HK-2 (cell line): ENCODE measurements around the gene CDH22.
A peak's percentile ranks its signal among the peaks of the same experiment; 100 is the strongest.

ENCODE experiments used
- DNase-seq: peaks from one replicate; pipeline ENCODE4 v3.0.0-alpha.2; 2018; ENCODE audit not compliant: unreplicated experiment

Gene CDH22, protein sequence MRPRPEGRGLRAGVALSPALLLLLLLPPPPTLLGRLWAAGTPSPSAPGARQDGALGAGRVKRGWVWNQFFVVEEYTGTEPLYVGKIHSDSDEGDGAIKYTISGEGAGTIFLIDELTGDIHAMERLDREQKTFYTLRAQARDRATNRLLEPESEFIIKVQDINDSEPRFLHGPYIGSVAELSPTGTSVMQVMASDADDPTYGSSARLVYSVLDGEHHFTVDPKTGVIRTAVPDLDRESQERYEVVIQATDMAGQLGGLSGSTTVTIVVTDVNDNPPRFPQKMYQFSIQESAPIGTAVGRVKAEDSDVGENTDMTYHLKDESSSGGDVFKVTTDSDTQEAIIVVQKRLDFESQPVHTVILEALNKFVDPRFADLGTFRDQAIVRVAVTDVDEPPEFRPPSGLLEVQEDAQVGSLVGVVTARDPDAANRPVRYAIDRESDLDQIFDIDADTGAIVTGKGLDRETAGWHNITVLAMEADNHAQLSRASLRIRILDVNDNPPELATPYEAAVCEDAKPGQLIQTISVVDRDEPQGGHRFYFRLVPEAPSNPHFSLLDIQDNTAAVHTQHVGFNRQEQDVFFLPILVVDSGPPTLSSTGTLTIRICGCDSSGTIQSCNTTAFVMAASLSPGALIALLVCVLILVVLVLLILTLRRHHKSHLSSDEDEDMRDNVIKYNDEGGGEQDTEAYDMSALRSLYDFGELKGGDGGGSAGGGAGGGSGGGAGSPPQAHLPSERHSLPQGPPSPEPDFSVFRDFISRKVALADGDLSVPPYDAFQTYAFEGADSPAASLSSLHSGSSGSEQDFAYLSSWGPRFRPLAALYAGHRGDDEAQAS

DNA sequence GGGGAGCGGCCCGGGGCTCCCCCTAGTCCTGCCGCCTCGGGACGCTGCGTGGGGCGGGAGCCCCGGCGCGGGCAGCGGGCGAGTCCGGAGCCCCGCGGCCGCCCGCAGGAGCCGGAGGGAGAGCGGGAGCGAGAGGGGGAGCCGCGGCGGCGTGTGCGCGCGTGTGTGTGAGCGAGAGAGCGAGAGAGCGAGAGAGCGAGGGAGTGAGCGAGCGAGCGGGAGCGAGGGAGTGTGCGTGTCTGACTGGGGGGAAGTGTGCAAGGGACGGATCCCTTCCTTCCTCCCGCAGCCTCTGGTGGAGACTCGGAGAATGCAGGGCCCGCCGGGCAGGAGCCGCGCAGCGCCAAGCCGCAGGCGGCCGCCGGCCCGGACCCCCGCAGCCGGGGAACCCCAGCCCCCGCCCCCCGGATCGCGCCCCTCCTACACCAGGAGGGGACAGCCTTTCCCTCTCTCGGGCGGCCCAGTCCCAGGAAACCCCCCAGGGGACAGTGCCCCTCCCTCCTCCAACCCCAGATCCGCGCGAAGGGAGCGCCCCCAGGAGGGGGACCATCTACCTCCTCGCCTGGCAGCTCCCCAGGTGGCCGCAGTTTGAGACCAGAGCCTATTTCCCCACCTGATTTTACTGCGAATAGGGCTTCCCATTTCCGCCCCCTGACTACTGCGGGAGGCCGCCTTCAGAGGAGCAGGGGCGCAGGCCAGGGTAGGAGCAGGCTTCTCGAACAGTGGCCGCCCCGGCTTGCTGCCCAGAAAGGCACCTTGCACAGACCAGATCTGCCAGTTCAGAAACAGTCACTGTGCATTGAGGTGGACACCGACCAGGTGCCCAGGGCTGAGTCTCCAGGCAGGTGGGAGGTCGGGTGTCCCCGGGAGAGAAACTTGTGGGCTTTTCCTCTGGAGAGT lies at the start of gene CDH22:
Gene CDH22 (minus strand): TSS at position 241 of the 900 bp plus-strand sequence. CDS start 57,204 bp downstream, outside the sequence.
- DNase-seq, result no peak

DNA sequence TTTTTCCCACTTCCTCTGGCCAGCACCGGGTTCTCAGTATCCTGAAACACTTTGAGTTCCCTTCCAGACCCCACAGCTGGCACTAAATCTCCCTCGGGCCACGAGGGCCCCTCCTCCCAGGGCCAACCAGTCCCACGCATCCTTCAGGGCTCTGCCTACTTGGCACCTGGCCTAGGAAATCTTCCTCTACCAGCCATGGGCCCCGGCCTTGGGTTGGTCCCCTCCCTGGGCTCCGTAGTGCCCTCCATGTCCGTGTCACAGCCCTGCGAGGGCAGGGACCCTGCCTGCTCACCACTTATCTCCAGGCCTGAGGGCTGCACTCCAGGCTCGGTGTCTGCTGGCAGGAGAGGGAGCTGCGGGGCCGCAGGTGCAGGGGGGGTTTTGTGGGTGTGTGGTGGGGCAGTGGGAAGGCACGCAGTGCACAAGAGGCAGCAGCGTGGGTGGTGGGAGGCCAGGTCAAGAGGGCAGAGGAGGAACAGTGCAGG lies 48.8 kb upstream of the CDH22 start:
- DNase-seq, result no peak

DNA sequence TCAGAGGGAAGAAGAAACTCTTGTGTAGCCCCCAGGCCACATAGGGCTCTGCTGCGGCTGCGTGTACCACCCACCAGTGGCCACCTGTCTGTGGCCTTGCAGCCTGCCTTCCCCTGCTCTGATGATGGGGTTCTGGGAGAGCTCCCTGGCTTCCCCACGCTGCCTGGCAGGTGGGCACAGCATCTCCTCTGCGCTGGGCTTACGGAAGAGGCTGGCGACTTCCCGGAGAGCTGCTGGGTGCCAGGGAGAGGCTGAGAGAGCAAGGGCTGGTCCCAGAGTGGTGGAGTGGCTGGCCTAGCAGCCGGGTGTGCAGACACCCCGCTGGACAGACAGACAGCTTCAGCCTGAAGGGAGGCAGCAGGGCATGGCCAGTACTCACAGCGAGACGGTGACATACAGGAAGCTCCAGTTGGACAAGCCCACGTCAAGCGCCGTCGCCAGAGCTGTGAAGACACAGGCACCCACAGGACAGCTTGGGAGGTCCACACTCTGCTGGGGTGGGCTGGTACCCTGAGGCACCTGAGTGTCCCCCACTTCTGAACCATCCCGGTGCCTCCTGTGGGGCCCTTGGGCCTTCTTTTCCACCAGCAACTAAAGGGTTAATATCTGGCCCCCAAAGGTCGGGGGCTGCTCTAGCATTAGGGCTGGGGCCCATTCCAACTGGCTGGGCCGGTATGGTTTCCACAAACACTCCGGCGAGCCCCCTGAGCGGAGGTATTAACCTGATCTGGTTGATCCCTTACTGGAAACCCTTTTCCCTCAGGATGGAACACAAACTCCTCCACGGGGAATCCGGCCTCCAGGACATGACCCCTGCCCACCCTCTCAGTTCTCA lies 48.1 kb upstream of the CDH22 start:
- no peak for DNase-seq

DNA sequence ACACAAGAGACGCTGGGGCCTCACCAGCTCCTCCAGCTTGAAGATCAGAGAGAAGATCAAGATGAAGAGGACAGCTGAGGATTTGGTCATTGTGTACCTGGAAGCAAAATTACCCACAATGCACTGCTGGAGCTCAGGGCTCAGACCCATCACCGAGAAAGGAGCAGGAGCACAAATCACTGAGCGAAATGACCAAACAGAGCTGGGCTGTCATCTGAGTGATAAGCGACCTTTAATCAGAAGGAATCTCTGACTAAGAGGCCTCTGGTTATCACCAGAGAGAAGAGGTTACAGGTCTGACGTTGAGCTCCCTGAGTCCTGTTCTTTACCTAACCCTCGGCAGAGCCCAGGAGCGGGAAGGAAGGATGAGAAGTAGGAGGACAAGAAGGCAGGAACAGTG lies 47.5 kb upstream of the CDH22 start:
- DNase-seq, result no peak

DNA sequence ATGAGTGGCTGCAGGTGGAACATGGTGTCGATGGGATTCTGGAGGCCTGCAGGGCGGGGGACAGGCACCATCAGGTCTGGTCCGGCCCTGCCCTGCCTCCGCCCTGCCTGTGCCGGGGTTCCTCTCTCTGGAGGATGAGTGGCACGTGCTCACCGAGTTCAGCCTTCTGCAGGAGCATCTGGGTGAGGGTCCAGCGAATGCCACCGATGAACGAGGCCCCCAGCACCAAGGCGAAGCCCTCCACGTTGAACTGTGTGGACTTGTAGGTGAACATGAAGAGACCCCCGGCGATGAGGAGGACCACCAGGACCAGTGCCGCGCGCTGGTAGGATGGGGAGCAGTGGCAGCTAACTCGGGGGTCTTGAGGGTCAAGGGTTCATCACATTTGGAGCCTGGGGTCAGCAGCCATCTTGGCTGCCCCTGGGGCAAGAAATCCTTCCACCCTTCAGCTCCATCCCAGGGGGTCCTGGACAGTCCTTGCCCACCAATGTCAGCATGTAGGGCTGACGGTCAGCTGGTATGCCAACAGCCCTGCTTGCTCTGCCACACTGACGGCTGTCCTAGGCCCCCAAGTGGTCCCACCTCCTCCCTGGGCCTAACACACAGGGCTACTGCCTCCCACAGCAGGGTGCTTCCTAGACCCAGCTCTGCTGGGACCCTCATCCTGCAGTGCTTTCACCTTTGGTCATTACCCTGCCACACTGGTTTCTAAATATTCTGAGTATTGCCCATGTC lies 46.8 kb upstream of the CDH22 start:
- no peak for DNase-seq

DNA sequence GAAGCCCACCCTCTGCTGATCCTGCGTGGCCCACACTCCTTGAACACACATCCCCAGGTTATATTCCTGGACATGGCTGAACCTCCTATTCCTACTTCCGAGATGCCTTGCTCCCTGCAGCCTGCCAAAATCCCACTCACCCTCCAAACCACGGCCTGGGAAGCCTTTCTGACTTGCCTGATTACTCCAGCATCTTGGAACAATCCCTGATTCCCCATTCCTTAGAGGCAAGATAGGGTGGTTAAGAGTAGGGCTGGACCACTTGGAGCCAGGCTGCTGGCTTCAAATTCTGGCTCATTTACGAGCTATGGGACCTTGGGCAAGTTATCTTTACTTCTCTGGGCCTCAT lies 45.9 kb upstream of the CDH22 start:
- no peak for DNase-seq

DNA sequence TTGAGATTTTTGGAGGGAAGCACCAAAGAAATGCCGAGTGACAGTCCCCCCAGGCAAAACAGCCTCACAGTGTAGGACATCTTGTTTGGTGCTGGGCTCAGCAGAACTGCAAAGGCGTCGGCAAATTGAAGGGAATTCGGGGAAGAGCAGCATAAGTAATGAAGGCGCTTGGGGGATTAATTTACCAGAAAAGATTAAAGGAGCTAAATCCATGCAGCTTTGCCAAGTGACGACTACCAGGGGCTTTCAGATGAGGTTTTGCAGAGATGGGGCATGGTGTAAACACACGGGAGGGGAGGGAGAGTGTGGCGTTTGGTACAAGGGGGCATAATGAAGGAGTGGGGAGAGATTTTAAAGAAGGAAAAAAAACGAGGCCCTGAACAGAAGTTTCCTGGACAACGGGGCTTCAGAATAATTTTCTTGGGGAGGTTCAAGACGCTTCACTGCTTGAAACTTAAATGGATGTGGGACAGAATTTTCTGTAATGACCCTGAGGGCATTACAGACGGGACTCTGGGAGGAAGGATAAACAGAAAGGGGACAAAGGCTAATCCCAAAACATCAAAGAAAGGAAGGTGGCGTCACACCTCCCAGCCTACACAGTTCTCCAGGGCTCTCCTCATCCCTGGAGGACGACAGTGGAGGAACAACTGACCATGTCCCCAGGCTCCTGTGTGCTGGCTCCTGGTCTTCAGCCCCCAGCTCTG lies 45.4 kb upstream of the CDH22 start:
- no peak for DNase-seq

DNA sequence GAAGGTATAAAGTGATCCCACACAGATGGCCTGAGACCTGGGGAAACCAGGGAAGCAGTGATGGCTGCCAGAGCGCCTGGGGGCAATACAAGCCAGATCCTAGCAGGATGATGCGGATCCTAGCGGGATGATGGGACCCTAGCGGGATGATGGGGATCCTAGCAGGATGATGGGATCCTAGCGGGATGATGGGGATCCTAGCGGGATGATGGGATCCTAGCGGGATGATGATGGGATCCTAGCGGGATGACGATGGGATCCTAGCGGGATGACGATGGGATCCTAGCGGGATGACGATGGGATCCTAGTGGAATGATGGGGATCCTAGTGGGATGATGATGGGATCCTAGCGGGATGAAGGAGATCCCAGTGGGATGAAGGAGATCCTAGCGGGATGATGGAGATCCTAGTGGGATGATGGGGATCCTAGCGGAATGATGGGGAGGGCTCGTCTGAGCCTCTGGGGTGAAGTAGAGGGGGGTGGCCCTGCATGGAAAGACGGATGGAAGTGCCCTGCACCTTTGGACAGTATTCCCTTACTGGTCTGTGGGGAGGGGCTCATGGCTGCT lies 44.2 kb upstream of the CDH22 start:
- no peak for DNase-seq

DNA sequence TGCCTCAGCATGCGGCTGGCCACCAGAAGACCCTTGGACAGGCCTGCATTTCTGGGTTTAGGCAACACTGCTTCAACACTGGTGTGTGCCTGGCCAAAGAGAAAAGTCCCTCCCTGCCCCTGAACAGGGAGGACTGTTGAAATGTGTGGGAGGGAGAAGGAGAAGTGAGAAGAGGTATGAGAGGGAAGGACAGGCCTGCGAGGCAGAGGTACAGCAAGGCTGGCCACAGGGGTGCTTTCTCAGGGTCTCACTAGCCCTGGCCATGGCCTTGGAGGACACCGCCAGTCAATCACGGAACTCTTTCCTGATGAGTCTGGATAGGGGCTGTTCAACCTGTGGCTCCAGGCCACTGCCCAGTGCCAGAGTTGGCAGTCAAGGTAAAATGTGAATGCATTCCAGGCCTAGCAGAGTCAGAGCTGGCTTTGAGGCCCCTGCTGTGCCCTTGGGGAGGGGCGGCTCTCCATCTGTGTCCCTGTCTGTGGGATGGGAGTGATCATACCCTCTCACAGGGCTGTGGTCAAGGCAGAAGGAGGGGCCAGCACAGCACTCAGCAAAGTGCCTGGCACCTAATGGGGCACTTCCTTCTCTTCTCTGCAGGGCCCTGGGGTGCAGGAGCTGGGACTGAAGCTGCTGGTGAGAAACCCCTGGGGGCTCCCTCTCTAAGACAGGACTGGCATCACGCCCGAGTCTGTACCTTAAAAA lies 43.2 kb upstream of the CDH22 start:
- peak; percentile 36 for DNase-seq

DNA sequence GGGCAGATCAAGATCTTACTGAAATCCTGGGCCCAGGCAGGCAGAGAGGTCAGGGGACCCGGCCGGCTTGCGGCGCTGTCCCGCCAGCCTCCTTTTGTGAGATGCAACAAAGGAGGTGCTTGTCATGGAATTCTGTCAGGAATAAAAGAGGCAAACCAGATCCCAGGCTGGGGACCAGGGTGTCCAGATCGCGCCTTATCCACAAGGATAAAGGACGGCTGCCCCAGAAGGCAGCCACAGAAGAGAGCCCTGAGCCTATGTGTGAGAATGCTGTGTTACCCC lies 42.6 kb upstream of the CDH22 start:
- DNase-seq, result no peak

DNA sequence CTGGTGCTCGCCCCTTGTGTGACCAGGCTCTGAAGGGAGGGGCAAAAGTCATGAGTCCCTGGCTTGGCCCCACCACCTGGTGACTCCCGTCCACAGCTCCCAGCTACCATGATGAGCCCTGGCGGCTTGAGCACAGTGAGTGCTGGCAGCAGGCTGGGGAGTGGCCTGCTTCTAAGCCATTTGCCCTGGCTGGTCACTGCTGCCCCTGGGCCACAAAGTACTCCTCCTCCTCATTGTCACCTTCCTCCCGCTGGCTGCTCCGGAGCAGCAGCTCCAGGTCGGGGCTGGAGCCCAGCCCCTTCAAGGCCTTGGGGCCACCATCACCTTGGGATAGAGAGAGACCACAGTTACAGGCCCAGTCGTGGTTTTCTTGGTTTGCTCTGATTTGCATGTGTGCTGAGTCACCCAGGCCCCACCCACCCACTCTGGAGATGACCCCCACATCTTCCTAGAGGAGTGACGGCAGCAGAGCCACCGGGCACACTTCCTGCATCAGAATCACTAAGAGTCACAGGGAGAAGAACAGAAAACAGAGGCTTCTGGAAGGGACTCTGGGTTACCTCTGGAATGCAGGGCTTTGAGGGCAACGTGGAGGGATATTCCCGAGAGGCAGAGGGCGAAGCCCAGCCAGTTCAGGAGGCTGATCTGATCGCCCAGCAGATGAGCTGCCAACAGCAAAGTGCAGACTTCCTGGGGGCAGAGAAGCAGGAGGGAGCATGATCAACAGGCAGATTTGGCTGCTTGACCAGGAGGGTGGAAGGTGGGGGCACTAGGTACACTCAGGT lies 42.1 kb upstream of the CDH22 start:
- peak; percentile 91 for DNase-seq

DNA sequence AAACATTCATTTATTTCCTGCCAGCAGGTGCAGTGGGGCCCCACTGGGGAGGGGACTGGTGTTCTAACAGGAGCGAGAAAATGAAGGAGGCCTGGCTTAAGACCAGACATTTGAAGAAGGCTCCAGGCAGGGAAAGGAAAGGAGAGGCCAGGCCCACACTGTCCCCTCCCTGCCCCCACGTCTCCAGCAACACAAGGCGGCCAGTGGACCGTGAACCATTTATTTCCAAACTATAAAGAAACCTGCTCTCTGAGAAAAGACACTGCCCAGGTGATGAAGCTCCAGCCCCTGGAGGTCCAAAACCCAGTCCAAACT lies 41.4 kb upstream of the CDH22 start:
- peak; percentile 25 for DNase-seq

DNA sequence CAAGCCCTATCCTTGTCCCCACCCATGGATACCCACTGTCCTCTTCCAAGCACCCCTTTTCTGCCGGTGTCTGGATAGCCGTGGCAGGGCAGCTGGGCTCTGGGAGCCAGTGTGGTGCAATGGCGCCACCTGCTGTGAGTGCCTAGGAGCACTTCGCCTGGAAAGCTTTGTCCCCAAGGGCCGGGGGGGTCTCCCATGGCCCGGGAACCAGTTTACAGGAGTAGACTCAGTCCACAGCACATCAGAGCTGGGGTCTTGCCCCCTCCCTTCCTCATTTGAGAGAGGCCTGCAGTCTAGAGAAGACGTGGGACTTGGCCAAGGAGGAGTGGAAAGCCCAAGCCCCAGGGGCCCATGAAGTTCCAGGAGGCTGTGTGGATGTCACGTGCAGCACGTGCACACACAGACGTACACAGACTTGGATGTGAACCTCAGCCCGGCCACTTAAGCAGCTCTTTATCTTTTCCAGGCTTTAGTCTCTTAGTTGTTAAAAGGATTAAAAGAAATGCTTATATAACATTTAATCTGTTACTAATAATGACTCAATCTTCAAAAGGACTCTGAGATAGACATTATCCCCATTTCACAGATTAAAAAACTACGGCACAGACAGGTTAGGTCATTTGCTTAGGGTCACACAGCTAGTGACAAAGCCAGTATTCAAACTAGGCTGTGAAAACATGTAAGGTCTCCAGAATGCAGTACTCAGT lies 40.9 kb upstream of the CDH22 start:
- DNase-seq, result peak; percentile 61

DNA sequence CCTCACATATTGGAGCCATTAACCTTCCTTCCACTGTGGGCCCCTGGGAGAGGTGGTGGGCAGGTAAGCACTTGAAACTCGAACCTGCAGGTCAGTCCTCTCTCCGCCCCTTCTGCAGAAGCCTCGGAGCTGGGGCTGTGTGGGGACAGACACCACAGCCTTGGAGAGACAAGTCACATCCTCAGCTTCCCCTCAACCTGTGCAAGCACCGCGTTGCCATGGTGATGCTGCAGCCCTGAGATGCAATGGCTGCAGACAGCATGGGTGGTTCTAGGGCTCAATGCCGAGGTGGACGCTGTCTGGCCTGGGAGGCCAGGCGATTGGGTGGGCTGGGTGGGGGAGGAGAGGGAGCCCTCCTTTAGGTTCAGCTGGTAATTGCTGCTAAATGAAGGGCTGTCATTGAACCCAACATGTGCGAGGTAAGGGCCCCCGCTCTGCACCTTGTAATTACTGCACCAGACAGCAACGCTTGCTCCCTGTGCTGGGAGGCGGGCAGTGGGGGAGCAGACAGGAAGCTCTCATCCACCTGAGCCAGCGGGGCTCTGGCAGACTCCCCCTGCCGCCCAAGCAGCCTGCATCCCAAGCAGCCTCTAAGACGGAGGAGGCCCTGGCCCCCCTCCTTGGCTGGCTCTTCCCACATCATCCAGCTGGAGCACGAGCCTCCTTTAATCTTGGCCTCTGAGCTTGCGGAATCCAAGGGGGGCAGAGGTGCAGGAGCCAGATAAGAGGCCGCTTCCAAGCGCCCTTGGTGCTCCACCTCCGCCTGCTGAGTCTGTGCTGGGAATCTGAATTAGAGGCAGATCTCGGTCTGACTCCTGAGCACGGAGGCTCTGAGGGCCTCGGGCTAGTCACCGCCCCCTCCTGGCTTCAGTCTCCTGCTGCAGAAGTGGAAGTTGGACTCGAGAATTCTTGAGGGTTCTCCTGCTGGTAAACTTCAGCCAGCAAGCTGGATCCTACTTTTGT lies 39.8 kb upstream of the CDH22 start:
- no peak for DNase-seq

DNA sequence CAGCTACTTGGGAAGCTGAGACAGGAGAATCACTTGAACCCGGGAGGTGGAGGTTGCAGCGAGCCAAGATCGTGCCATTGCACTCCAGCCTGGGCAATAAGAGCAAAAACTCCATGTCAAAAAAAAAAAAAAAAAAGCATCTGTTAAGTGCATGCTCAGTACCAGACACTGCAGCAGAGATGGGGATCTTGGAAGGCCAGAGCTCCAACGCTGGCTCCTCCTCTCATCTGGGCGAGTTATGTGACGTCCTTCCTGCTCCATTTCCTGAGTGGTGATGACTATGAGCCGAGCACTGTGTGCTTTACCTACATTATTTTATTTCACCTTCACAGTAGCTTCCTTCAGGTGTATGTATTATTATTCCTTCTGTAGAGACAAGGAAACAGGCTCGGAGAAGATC lies 38.5 kb upstream of the CDH22 start:
- DNase-seq, result no peak

DNA sequence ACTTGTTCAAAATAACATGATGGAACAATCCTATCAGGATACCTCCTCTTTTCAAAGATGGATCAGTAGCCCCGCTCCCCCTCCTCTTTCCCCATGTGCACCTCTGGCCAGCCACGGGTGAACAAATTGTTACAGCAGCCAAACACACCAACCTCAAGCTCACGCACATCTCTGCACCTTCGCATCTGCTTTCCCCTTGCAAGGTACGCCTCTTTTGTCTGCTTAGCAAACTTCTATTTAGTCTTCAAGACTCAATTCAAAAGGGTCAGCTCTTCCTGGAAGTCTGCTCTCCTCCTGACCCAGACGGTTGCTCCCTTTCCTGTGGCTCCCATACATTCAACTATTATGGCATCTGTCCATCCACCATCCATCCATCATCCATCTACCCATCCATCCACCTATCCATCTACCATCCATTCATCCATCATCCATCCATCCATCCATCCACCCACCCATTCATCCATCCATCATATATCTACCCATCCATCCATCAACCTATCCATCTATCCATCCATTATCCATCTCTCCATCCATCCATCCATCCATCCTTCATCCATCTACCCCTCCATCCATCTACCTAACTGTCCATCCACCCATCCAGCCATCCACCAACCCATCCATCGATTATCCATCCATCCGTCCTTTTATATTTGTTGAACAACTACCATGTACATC lies 36.3 kb upstream of the CDH22 start:
- no peak for DNase-seq
